Measurements from ENCODE around the gene RASA2.

RASA2 gene

DNA sequence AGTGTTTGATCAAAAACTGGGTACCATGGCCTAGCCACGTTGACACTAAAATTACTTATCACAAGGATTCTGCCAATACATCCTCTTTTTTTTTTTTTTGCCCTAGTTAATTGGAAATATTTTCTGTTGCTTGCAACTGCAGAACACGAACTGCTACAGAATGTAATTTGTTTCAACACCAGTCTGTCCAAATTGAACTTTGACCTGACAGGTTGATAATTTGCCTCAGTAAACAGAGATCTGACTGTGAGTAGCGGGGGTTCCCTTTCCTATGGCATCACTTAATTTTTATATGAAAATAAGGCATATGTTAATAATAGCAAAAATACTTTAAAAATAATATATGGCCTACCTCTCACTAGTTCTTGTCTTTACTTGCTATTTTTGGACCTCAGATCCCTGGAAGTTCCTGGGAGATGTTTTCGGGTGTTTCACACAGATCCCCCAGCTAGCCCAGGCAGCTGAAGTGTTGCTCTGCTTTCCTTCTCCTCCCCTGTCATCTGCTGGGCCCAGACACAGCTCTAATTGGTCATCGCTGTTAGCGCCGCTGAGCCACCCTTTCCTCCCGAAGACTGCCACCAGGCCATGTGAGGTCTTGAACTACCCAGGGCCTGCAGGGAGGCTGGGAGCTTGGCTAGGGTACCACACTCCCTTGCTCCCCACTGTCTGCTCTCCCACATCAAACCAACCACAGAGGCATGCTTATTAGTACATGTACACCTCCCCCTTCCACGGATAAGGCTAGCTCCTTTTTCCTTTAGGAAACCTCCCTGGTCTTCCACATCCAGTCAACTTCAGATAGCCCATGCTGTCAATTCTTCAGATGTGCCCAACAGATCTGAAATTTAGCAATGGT, 161.5 kb downstream of the RASA2 start:
- DNase-seq = no peak

GRCh38 chr3:141649871-141650270, 163.0 kb downstream of the RASA2 start:
- DNase-seq = no peak

DNA sequence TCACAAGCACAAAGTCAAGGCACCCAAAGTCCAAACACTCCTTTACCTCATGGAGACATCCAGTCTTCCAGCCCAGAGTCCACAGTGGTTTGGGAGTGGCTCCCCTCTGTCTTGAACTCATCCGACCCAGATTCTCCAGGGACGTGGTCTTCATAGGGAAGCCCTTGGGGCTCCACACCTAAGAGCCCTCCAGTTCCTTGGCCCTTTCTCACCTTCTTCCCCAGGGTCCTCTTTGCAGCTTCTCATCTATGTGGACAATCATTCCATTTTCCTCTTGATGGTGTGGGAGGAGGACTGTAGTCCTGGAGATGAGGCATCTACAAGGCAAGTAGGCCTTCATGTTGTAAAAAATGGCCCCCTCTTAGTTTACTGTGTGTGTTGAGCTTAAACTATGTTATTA, 164.0 kb downstream of the RASA2 start:
- DNase-seq = no peak

- DNase-seq = no peak
These were observed 164.6 kb downstream of the RASA2 start for GRCh38 chr3:141651409-141651808.

DNA sequence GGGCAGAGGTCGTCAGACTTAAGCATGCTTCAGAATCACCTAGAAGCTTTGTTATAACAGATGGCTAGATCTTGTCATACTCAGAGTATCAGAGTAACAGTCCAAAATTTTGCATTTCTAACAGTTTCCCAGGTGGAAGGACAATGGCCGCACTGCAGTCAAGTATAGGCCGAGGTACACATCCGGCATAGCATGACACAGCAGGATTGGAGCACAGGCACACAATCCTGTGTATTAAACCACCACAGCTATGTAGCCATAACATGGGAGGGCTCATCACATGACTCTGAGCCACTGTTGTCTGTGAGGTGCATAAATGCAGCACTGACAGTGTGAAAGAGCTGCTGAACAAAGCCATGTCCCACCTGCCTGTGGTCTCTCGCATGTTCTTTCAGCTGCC, 165.5 kb downstream of the RASA2 start:
- no peak for DNase-seq

DNA sequence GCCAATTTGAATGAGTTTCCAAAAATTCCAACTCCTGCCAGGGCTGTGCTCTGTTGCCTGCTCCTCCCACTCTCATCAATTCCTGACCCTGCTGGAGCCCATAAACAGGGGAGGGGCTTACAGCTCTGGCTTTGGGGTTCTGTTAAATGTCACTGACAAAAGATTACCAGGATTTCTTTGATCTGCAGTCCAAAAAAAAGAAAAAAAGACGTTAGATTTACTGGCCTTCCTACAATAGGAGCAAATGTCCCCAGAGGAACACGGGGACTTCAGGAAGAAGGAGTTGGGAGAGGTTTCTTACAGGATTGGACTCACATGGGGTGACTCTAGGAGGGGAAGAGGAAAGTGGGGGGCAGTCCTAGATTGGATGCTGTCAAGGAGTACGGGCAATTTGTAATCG, 167.0 kb downstream of the RASA2 start:
- no peak for DNase-seq

DNA sequence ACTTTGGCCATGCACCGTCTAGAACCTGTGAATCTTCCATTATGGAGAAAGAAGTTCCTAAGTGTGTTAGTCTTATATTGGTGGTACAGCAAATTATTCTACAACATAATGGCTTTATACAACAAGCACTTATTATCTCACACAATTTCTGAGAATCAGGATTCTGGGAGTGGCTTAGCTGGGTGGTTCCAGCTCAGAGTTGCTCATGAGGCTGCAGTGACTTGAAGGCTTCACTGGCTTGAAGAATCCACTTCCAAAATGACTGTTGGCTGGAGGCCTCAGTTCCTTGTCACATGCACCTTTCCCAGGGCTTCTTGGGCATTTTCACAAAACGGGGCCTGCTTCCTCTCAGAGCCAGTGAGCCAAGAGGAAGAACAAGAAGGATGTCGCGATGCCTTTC, 169.0 kb downstream of the RASA2 start:
- DNase-seq = no peak

- no peak for DNase-seq
These were observed 169.9 kb downstream of the RASA2 start for GRCh38 chr3:141656771-141657170.

GRCh38 chr3:141657516-141657915, 170.7 kb downstream of the RASA2 start:
- DNase-seq = no peak

GRCh38 chr3:141659821-141660613, 173.2 kb downstream of the RASA2 start:
- no peak for DNase-seq

DNA sequence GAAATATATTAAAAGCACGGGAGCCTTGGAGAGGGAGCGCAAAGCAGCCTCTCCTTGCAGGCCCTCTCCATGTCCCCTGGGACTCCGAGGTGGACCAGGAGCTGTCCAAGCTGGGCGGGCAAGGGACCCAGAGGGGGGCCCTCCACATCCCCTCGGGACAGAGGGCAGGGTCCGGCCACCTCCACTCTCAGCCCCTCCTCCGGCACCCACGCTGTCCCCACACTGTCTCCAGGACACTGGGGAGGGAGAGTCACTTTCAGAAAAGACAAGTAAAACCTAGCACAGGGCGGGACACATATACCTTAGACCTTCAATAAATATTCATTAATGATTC, 173.8 kb downstream of the RASA2 start:
- DNase-seq = no peak

DNA sequence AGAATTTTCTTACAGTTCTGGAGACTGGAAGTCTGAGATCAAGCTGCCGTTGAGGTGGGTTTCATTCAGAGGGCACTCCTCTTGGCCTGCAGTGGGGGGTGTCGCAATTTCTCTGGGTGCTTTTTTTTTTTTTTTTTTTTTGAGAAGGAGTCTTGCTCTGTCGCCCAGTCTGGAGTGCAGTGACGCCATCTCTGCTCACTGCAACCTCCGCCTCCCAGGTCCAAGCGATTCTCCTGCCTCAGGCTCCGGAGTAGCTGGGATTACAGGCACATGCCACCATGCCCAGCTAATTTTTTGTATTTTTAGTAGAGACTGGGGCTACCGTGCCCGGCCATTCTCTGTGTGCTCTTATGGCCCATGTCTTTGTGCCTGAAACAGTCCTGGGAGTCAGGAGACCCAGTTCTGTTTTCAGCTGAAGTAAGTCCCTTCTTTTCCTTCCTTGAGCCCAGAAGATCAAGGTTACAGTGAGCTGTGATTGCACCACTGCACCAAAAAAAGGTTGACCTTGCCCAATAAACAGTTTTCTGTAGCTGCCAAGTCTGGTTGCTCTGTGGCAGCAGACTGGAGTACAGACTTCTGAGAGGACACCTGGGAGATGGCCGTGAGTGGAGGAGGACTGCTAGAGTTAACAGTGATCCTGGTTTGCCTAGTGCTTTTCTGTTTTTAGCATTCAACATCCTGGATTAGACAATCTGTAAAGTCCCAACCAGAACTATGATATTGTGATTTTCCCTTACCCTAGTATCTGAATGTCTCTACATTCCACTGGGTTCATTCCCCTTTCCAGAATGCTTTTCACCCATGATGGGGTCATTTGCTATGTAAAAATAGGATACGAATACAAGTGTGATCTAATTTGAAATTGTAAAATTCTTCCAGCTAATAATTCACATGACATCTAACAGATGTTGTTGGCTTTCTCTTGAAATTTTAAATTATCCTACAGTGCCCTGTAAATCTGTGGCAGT, 174.7 kb downstream of the RASA2 start:
- no peak for DNase-seq

DNA sequence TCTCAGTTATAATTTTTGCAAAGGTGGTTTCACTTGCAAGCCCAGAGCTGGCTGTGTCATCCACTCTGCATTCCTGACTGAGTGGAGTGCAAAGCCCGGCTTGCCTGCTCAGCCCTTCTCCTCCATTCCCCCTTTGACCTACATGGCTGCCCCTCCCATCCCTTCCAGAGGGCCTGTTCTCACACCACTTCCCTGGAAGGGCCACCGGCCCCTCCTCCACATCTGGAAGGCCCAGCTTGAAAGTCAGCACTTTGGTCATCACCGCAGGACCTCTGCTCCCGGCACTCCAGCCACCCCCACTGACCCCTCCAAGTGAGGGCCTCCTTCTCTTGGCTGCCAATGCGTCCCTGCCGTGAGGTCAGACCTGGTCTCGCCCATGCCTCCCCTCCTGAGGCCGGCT, 177.2 kb downstream of the RASA2 start:
- no peak for DNase-seq

Measured in kidney glomerular epithelial cell (primary cell).